Measurements from ENCODE around the gene KCNH2.

DNA sequence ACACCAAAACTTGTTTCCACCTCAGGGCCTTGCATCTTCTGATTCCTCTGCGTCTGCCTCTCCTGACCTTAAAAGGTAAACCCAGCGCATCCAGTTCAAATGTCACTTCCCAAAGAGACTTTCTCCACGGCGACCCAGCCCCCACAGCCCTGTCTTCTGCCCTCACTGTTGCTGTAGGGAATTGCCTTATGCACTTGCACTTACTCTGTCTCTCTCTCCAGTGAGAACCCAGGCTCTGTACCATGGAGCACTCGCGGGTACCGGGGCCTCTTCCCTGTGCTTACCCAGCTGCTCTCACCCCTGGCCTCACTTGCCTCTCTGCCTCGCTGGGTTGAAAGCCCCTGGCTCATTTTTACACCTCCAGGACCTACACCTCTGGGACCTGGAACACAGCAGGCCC is 77.4 kb downstream of the KCNH2 start:
- no peak for TF ChIP-seq CTCF (IDR thresholded peaks at IDR 0.05)
- TF ChIP-seq EP300 (IDR thresholded peaks at IDR 0.05) = no peak
- no peak for TF ChIP-seq POLR2AphosphoS5 (IDR thresholded peaks at IDR 0.05)
- no peak for TF ChIP-seq POLR2A (IDR thresholded peaks at IDR 0.05; ENCODE audit: low read depth)
